ENCODE results near the gene COQ9. TPM values are rescaled to one million over a fixed set of nuclear protein-coding genes. Genes with fewer than 3 reads are reported as not detected.
"Not testable (repeated sequence)": the region's sequence is repeated elsewhere in the genome, so short reads cannot be mapped to it uniquely, and the experiment has no call there.

COQ9 gene, protein sequence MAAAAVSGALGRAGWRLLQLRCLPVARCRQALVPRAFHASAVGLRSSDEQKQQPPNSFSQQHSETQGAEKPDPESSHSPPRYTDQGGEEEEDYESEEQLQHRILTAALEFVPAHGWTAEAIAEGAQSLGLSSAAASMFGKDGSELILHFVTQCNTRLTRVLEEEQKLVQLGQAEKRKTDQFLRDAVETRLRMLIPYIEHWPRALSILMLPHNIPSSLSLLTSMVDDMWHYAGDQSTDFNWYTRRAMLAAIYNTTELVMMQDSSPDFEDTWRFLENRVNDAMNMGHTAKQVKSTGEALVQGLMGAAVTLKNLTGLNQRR
- total RNA-seq = 79.8 TPM

DNA sequence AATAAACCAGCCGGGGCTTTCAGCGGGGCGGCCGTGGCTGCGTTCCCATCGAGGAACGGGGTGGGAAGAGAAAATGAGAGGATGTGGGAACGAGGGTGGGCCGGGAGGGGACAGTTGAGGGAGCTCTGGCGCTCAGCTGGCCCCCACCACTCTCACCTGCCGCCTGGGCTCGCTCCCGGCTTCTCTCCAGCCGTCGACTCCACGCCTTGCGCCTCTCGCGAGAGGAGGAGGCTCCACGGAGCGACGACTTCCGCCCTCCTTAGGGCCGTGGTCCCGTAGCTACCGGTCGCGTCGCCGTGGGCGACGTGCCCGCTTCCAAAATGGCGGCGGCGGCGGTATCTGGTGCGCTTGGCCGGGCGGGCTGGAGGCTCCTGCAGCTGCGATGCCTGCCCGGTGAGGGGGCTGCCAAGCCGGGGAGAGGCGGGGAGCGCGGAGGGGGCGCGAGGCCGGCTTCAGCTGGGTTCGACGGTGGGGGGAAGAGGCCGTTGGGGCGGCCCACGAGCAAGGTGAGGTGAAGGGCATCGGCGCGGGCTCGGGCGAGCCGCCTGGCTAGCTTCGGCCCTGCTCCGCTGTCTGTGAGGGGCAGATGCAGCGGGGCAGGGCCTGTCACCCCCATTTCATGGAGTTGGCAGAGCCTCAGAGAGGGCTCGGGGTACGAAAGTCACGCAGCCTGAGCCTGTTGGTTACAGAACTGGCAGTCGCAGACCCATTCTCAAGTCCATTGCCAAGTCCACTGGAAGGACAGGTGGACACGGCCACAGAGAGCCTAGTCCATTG lies at the start of gene COQ9, which contains the start of gene CIAPIN1:
COQ9 (plus strand) TSS at position 294 of the 777 bp plus-strand sequence; CDS start at position 321, 27 bp downstream.
CIAPIN1 (minus strand) TSS at position 200 of the 777 bp plus-strand sequence. CDS start 6,457 bp downstream, outside the sequence.
- peak; percentile 97 for DNase-seq (ENCODE audit: low spot score)

DNA sequence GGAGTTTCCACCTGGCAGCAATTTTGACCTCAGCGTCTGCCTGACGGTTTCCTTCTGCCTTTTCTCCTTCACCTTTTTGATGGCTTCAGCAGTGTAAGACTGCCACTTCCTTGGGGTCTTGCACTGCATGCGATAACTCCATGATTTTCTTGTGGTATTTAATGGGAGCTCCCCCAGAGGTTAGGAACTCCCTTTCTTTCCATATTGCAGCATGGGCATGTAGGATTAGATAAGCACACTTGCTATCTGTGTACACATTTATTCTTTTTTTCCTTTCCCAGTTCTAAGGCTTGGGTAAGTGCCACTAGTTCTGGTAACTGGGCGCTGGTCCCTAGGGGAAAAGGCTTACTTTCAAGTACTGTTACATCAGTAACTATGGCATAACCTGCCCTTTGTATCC lies 49.8 kb upstream of the COQ9 start:
- not testable (repeated sequence) for DNase-seq (ENCODE audit: low spot score)

DNA sequence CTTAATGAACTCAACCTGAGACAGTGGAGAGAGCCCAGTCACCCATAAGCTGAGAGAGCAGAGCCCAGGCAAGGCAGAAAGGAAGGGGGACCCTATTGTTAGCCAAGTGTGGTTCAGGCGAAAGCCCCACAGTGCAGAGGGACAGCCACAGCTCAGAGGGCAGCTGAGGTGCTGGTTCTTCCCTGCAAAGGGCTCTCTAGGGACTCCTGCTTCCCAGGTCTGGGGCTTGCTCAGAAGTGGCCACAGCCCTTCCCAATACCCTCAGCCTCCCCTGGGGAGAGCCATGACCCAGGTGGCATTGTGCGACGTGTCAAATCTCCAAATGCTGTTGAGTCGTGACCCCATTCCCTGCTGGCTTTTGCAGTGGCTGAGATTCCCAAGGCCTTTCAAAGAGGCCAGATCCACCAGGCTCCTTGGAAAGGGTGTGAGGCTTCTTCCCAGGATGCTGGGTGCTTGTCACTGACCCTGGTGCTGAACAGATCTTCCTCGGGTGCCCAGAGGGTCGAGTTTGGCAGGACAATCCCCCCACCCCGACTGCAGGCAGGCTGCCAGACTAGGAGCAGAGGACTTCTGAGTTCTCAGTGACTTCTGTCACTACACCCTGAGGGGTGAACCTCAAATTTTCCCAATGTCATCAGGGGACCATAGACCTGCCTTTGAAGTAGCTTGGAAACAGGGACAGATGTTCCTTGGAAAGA lies 45.2 kb upstream of the COQ9 start:
- no peak for DNase-seq (ENCODE audit: low spot score)

DNA sequence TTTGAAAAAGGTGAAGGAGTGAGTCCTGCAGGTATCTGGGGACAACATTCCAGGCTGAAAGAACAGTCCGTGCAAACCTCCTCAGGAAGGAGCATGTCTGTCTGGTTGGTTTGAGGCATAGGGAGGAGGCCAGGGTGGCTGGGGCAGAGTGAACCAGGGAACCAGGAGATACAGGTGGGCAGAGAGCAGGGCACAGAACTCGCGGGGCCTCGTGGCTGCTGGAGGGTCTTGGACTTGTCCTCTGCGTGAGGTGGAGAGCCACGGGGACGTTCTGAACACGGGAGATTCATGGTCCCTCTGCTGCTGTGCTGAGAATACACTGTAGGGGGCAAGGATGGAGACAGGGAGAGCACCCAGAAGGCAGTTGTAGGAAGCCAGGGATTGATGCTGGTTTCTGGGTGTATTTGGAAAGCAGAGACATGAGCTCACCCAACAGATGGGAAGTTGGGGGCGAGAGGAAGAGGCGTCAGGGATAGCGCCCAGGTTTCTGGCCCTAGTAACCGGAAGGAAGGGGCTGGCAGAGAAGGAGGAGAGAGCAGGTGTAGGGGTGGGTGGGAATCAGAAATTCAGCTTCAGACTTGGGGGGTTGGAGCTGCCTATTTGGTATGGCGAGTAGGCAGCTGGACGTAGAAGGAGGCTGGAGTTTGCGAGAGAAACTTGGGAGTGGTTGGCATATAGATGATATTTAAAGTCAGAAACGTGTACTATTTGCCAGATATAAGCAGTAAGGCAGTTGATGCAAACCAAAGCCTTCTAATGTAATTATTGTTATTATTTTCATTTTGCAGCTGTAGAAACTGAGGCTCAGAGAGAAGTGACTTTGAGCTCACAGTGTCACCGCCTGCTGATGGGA lies 43.1 kb upstream of the COQ9 start, which contains the start of gene CCL17:
CCL17 (plus strand) TSS at position 803 of the 853 bp plus-strand sequence. CDS start 9,166 bp downstream, outside the sequence.
- DNase-seq (ENCODE audit: low spot score) = no peak

- no peak for DNase-seq (ENCODE audit: low spot score)
Measured at GRCh38 chr16:57405097-57405496, 42.2 kb upstream of the COQ9 start.

- no peak for DNase-seq (ENCODE audit: low spot score)
Measured at GRCh38 chr16:57406881-57407280, 40.4 kb upstream of the COQ9 start.

DNA sequence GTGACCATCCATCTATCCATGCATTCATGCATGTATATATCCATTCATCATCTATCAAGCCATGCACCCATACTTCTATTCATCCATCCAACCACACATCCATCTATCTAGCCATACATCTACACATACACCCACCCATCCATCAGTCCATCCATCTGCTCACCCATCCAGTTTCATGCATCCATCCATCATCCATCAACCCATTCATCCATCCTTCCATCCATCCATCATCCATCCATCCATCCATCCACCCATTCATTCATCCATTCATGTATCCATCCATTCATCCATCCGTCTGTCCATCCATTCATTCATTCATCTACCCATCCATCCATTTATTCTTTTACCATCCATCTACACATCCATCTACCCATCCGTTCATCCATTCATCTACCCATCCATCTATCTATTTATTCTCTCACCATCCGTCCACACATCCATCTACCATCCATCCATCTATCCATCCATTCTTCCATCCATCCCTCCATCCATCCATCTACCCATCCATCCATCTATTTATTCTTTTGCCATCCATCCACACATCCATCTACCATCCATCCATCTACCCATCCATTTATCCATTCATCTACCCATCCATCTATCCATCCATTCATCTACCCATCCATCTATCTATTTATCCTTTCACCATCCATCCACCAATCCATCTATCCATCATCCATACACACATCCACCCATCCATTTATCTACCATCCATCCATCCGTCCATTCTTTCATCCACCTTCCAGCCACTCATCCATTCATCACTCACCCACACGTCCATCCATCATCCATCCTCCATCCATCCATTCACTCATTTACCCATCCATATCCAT lies 39.5 kb upstream of the COQ9 start:
- DNase-seq (ENCODE audit: low spot score) = no peak

DNA sequence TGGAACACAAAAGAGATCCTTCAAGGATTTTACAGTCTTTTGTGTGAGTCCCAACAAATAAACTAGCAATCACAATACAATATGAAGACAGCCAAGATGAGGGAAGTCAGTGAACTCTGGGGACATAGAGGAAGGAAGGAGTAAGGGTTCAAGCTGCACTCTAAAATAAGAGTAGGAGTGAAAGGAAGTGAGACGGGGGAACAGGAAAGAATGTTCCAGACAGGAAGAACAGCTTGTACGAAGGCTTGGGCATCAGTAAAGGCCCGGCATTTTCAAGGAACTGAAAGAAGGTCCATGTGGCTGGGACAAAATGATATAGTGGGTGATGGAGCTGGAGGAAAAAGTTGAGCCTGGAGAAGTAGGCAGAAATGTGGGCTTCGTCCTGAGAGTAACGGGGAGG lies 38.2 kb upstream of the COQ9 start:
- DNase-seq (ENCODE audit: low spot score) = no peak

DNA sequence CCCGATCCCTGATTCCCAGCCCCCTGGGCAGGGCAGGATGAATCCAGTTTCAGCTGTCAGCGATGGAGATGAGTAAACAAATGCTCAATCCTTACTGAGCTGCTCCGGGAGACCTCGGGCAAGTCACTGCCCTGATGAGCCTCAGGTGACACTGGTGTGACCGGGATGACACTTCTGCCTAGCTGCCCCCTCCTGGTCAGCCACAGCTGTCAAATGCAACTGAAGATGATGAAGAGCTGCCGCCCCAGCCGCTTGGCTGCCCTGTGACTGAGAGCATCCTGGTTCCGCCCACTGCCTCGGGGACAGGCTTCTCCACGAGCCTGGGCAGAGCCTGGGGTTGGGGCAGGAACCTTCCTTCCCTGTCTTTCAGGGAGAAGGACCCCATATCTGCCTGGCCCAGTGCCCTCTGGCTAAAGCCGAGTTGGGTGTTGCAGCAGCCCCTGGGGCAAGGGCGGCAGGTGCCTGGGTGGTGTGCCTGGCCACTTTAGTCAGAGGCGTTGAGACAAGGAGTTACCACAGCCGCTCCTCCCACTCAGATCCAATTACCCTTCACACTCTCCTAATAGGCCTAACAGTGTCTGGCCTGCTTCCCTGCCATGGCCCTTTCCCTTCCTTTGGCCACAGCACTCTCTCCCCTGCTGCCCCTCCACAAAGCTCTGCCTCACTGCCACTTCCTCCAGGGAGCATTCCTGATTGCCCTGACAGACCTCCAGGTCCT lies 37.2 kb upstream of the COQ9 start:
- no peak for DNase-seq (ENCODE audit: low spot score)

- no peak for DNase-seq (ENCODE audit: low spot score)
Measured at GRCh38 chr16:57411362-57411976, 35.8 kb upstream of the COQ9 start.

DNA sequence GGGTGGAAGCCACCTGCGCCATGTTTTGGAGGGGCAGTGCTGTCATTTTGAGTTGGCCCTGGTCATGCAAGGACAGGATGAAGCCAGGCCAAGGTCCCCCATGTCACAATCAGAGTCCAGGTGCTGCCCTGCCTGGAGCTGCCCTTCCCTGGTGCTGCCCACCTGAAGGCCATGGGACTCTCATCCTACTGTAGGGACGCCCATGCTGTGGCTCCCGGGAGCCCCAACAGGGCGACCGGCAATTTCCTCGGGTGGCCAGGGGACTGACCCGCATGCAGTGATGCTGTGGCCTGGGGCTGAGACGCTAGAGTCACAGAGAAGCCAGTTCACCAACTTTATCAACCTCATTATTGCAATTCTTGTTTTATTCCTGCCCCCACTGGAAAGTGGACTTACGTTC lies 34.7 kb upstream of the COQ9 start:
- no peak for DNase-seq (ENCODE audit: low spot score)

DNA sequence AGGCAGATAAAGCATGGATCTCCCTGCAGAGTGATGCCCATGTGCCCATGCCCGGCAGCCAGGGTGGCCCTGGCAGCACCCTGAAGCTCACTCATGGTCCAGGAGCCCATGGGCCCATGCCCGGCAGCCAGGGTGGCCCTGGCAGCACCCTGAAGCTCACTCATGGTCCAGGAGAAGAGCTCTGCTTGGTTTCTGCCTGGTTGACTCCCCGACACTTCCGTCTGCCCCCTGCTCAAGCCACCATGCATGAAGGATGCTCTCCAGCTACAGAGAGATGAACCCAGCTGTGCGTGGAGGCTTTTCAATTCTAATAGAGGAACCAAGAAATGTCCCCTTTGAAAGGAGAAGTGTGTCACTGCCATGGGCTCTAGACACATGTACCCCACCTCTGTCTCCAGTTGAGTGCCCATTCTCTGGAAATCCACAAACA lies 34.0 kb upstream of the COQ9 start:
- DNase-seq (ENCODE audit: low spot score) = no peak

- no peak for DNase-seq (ENCODE audit: low spot score)
Measured at GRCh38 chr16:57413733-57414132, 33.5 kb upstream of the COQ9 start.

DNA sequence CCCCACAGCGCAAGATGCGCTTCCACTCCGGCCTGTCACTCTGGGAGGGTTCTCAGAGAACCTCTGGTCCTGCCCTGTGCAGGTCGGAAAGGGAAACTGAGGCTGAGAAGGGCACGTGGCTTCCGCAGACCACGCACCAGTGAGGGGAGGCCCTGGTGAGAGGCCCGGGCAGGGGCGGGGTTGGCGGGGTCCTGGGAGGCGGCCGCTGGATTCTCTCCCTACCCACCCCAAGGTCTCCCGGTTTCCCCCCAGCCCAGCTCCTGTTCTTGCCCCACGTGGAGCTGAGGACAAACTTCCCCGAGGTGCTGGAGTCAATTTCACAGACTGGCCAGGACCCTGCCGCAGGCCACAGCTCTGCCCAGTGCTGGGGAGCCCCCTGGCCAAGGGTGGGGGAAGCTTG lies 31.2 kb upstream of the COQ9 start:
- DNase-seq (ENCODE audit: low spot score) = no peak

DNA sequence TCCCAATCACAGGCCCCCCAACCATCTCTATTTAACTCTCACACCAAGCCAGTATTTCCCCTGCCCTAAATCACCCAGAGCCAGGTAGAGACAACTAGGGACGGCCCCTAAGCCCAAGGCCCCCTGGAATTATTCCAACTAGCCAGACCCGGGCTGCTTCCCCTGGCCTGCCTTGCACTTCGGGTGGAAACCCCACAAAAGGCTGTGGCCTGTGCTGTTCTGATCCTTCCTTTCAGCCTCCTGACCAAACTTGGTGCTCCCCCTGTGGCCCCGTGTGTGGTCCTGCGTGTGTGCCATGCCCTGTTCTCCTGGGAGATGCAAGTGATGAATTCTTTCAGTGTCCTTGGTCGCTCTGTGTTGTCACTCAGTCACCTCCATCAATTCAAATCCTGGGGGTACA lies 27.8 kb upstream of the COQ9 start:
- DNase-seq (ENCODE audit: low spot score) = no peak

- peak; percentile 50 for DNase-seq (ENCODE audit: low spot score)
Measured at GRCh38 chr16:57422026-57422944, 25.0 kb upstream of the COQ9 start.

DNA sequence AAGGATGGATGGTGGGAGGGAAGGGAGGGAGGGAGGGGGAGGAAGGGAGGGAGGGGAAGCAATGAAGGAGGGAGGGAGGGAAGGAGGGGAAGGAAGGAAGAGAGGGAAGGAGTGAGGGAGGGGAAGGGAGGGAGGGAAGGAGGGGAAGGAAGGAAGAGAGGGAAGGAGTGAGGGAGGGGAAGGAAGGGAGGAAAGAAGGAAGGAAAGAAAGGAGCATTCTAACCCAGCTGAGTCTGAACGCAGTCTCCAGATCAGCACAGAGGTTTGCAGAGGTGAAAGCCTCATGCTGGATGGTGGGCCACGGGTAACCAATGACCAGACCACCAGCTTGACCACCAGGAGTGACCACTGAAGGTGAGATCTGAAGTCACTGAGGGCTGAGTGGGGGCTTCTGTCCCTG lies 24.1 kb upstream of the COQ9 start:
- DNase-seq (ENCODE audit: low spot score) = no peak

DNA sequence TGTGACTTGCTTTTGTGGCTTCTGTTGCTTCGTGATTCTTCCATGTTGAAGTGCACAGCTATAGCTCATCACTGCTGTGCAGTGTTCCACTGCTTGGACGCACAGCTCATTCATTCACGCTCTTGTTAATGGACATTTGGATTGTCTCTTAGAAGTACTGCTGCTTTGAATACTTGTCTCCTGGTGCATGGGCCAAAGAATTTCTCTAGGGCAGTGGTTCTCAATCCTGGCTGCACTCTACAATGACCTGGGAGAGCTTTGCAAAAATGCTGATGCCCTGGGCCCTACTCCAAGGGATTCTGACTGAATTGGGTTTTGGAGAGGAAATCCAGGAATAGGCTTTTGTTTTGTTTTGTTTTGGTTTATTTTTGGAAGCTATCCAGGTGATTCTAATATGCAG lies 22.7 kb upstream of the COQ9 start:
- DNase-seq (ENCODE audit: low spot score) = no peak

Measured in mucosa of gallbladder (tissue), 1 donor.